IMR-90 (cell line): ENCODE measurements around the gene NNT. TPM values are rescaled to one million over a fixed set of nuclear protein-coding genes. Genes with fewer than 3 reads are reported as not detected.

ENCODE experiments used
- ATAC-seq: fragments of 200-7000 bp; cut with Tn5 transposase; 2 replicates; pipeline ENCODE4 v1.9.1; 2020; ENCODE audit warnings: low read depth, mild to moderate bottlenecking, moderate library complexity
- BruUV-seq: library from RNA; stranded (reverse); fragments of 400-500 nt; replicated peaks from 2 replicates; lab custom pipeline; 2021; lab: Mats Ljungman, UMichigan
- CTCF ChIA-PET: fragments of 300-600 bp; formaldehyde crosslinking; extraction: SDS; loops from one replicate; lab custom pipeline; 2021; ENCODE audit warnings: antibody characterized with exemption; lab: Yijun Ruan, JAX
- POLR2A ChIA-PET: fragments of 300-600 bp; sonication (Branson Sonifier 250); formaldehyde crosslinking; loops from one replicate; lab custom pipeline; 2022; ENCODE audit warnings: antibody characterized with exemption; ENCODE audit not compliant: unreplicated experiment; lab: Charles Lee
- DNase-seq: peaks from one replicate; pipeline ENCODE4 v3.0.0; 2013
- H2AFZ ChIP-seq: replicated peaks from 2 replicates; pipeline ENCODE3; 2013; ENCODE audit warnings: low read length, mild to moderate bottlenecking; ENCODE audit not compliant: poor library complexity
- H2AK5ac ChIP-seq: 2 replicates; pipeline ENCODE4 v1.6.1; 2013; ENCODE audit warnings: low read depth, low read length, inconsistent platforms
- H2AK9ac ChIP-seq: replicated peaks from 2 replicates; pipeline ENCODE3; 2013; ENCODE audit warnings: mild to moderate bottlenecking, low read depth, low read length, moderate library complexity; ENCODE audit not compliant: poor library complexity
- H2BK120ac ChIP-seq: 2 replicates; pipeline ENCODE4 v1.6.1; 2013; ENCODE audit warnings: low read depth, low read length, inconsistent platforms
- H2BK15ac ChIP-seq: 3 replicates; pipeline ENCODE4 v1.6.1; 2013; ENCODE audit warnings: low read depth, low read length, inconsistent platforms
- H2BK20ac ChIP-seq: 2 replicates; pipeline ENCODE4 v1.6.1; 2013; ENCODE audit warnings: low read depth, mild to moderate bottlenecking, inconsistent platforms, low read length, moderate library complexity
- H2BK5ac ChIP-seq: 2 replicates; pipeline ENCODE4 v1.6.1; 2013; ENCODE audit warnings: mild to moderate bottlenecking, low read depth, low read length, inconsistent platforms; ENCODE audit not compliant: poor library complexity, severe bottlenecking
- H3K14ac ChIP-seq: replicated peaks from 2 replicates; pipeline ENCODE4 v1.6.1; 2013; ENCODE audit warnings: low read depth, low read length, inconsistent platforms
- H3K18ac ChIP-seq: 2 replicates; pipeline ENCODE4 v1.6.1; 2013; ENCODE audit warnings: low read depth, low read length, control low read depth
- H3K23ac ChIP-seq: 2 replicates; pipeline ENCODE4 v1.6.1; 2013; ENCODE audit warnings: low read depth, low read length, inconsistent platforms
- H3K27ac ChIP-seq: 2 replicates; pipeline ENCODE4 v1.5.1; 2013; ENCODE audit warnings: mild to moderate bottlenecking, control low read depth, low read length; ENCODE audit not compliant: insufficient read depth
- H3K27me3 ChIP-seq: 2 replicates; pipeline ENCODE4 v1.6.1; 2013; ENCODE audit warnings: low read length; ENCODE audit not compliant: control insufficient read depth, insufficient read depth
- H3K36me3 ChIP-seq: 2 replicates; pipeline ENCODE4 v1.6.1; 2013; ENCODE audit warnings: low read length, mixed read lengths; ENCODE audit not compliant: control insufficient read depth, insufficient read depth
- H3K4ac ChIP-seq: 2 replicates; pipeline ENCODE4 v1.6.1; 2013; ENCODE audit warnings: low read depth, low read length, inconsistent platforms
- H3K4me1 ChIP-seq: 2 replicates; pipeline ENCODE4 v1.6.1; 2013; ENCODE audit warnings: low read length, mixed read lengths; ENCODE audit not compliant: control insufficient read depth, insufficient read depth
- H3K4me2 ChIP-seq: 2 replicates; pipeline ENCODE4 v1.6.1; 2013; ENCODE audit warnings: low read depth, mild to moderate bottlenecking, control low read depth, low read length, moderate library complexity
- H3K4me3 ChIP-seq: 2 replicates; pipeline ENCODE4 v1.5.1; 2013; ENCODE audit warnings: low read depth, mild to moderate bottlenecking, control low read depth, low read length, moderate library complexity; ENCODE audit not compliant: insufficient read depth
- H3K56ac ChIP-seq: 2 replicates; pipeline ENCODE4 v1.6.1; 2013; ENCODE audit warnings: low read length, inconsistent platforms; ENCODE audit not compliant: insufficient read depth; ENCODE audit errors: extremely low read depth
- H3K79me1 ChIP-seq, 2 experiments: 2 replicates each; pipeline ENCODE4 v1.6.1; 2013; ENCODE audit warnings: low read length in 2 of 2, inconsistent platforms in 1 of 2, low read depth in 1 of 2
- H3K9ac ChIP-seq: 2 replicates; pipeline ENCODE4 v1.6.1; 2013; ENCODE audit warnings: low read depth, low read length, control low read depth
- H3K9me1 ChIP-seq: 2 replicates; pipeline ENCODE4 v1.6.1; 2013; ENCODE audit warnings: low read length, inconsistent platforms; ENCODE audit not compliant: insufficient read depth
- H3K9me3 ChIP-seq: 2 replicates; pipeline ENCODE4 v1.6.1; 2013; ENCODE audit warnings: low read length; ENCODE audit not compliant: control insufficient read depth, insufficient read depth
- H4K20me1 ChIP-seq: 2 replicates; pipeline ENCODE4 v1.6.1; 2013; ENCODE audit warnings: low read length, inconsistent platforms; ENCODE audit not compliant: insufficient read depth
- H4K5ac ChIP-seq: 2 replicates; pipeline ENCODE4 v1.6.1; 2013; ENCODE audit warnings: mild to moderate bottlenecking, low read depth, low read length, control low read depth
- H4K8ac ChIP-seq, 2 experiments: 2 replicates each; pipeline ENCODE4 v1.6.1; 2013; ENCODE audit warnings: low read depth in 2 of 2, low read length in 2 of 2, control low read depth in 1 of 2, inconsistent platforms in 1 of 2
- H4K91ac ChIP-seq: 2 replicates; pipeline ENCODE4 v1.6.1; 2013; ENCODE audit warnings: low read depth, low read length, inconsistent platforms; ENCODE audit not compliant: insufficient read depth
- BHLHE40 ChIP-seq: fragments of 150-350 bp; IDR thresholded peaks from 2 replicates; pipeline ENCODE4 v1.6.1; 2016; ENCODE audit warnings: mild to moderate bottlenecking, low read depth, low read length
- CEBPB ChIP-seq: IDR thresholded peaks from 2 replicates; pipeline ENCODE4 v1.6.1; 2012; ENCODE audit warnings: low read depth, low read length, improper control_type of control experiment
- CHD1 ChIP-seq: IDR thresholded peaks from 2 replicates; pipeline ENCODE4 v1.6.1; 2012; ENCODE audit warnings: low read depth, low read length, improper control_type of control experiment
- FOS ChIP-seq: fragments of 150-350 bp; IDR thresholded peaks from 2 replicates; pipeline ENCODE4 v1.6.1; 2016; ENCODE audit warnings: low read depth, low read length
- RFX5 ChIP-seq: IDR thresholded peaks from 2 replicates; pipeline ENCODE4 v1.8.0; 2012; ENCODE audit warnings: low read depth, mild to moderate bottlenecking, low read length, moderate library complexity
- WGBS, 2 experiments: methylation state at CpG; one replicate each; pipeline versions ENCODE4 v1.1.5 to v1.1.7; 2013; ENCODE audit warnings: missing lambda C conversion rate in 2 of 2; ENCODE audit not compliant: insufficient read length in 1 of 2; ENCODE audit errors: extremely low coverage in 2 of 2; 5-methylcytosine and 5-hydroxymethylcytosine counted together
- dilution Hi-C: fragments of 300-500 bp; cut with HindIII; formaldehyde crosslinking; loops from one replicate; pipeline ENCODE4 v1.14.3; 2018; ENCODE audit warnings: low sequenced_read_pairs; ENCODE audit not compliant: unreplicated experiment
- in situ Hi-C: fragments of 300-500 bp; cut with MboI; formaldehyde crosslinking; loops from 3 replicates; pipeline ENCODE4 v1.14.3; 2019; ENCODE audit warnings: low sequenced_read_pairs, inconsistent platforms, mixed read lengths
- intact Hi-C: fragments of 100-400 bp; cut with micrococcal nuclease; formaldehyde crosslinking; loops from 2 replicates; pipeline ENCODE4 v1.10.0; 2022
- polyA plus RNA-seq, 3 experiments: library from polyadenylated mRNA; depleted of rRNA; stranded (reverse); fragments of >200 nt; gene quantifications; 2 replicates each; pipeline ENCODE4 v1.2.3, GENCODE V29; 2012; ENCODE audit warnings: low replicate concordance in 1 of 3
- total RNA-seq: library from RNA; depleted of rRNA; stranded (reverse); fragments of >200 nt; gene quantifications from 2 replicates; pipeline ENCODE4 v1.2.3, GENCODE V29; 2012
- TF ChIP-seq, protein P1 (sequence below): fragments of 150-350 bp; IDR thresholded peaks from 2 replicates; pipeline ENCODE4 v1.6.1; 2016; ENCODE audit warnings: low read depth, mild to moderate bottlenecking, low read length, moderate library complexity, borderline replicate concordance

Gene NNT
- total and polyA plus RNA-seq, 2 of the 4 experiments (the other 2 are of a cell fraction), result 23.1 to 57.2 TPM

DNA sequence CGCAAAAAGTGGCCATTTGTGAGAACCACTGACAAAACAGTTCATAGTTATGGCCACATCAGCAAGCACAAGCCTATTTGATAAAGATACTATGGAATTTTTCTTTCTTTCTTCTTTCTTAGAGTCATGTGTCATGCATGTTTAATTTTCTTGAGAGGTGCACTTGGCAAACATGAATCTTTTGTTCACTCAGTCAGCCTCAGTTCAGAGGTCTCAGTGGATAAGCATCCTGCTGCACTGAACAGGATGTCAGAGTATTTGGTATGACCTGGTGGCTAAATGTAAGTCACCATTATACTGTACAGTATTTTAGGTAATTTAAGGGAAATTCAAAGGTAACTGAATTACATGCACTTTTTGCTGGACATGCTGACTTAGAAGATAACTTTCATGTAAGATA lies 5.4 kb downstream of the NNT start:
- no peak overlapping the region for H4K5ac ChIP-seq
- POLR2A ChIA-PET, result no interaction called here
- ATAC-seq (no peak), DNase-seq (peak; percentile 5)
- no peak overlapping the region for H4K91ac ChIP-seq
- H3K23ac ChIP-seq, result no peak overlapping the region
- H3K9me1 ChIP-seq, result peaks cover 2% of the 10 kb centered on the region; the same call in 1 of the 2 replicates
- H2BK15ac ChIP-seq, result no peak overlapping the region
- no TSS peak for BruUV-seq
- H3K27ac ChIP-seq, result no peak overlapping the region
- no peak overlapping the region for H2BK5ac ChIP-seq
- TF ChIP-seq RFX5 (no peak), CEBPB (no peak), FOS (no peak), CHD1 (no peak), BHLHE40 (no peak)
- TF ChIP-seq, protein P1, sequence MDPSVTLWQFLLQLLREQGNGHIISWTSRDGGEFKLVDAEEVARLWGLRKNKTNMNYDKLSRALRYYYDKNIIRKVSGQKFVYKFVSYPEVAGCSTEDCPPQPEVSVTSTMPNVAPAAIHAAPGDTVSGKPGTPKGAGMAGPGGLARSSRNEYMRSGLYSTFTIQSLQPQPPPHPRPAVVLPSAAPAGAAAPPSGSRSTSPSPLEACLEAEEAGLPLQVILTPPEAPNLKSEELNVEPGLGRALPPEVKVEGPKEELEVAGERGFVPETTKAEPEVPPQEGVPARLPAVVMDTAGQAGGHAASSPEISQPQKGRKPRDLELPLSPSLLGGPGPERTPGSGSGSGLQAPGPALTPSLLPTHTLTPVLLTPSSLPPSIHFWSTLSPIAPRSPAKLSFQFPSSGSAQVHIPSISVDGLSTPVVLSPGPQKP, result no peak
- H3K79me1 ChIP-seq, result peaks cover 29 to 33% of the 10 kb centered on the region in 2 experiments
- CTCF ChIA-PET, result no interaction called here
- no peaks in the 10 kb centered on the region for H3K27me3 ChIP-seq
- no peak overlapping the region for H3K4me3 ChIP-seq
- WGBS, 2 experiments, result no CpG with 5 or more reads among the region's 1 CpG
- H2AK9ac ChIP-seq, result no peak overlapping the region
- no peak overlapping the region for H3K4ac ChIP-seq
- no peak overlapping the region for H3K4me2 ChIP-seq
- H3K56ac ChIP-seq, result no peak overlapping the region
- H2AK5ac ChIP-seq, result no peak overlapping the region; the same call in 1 of the 2 replicates
- H4K20me1 ChIP-seq, result no peaks in the 10 kb centered on the region
- H2BK120ac ChIP-seq, result no peak overlapping the region
- H3K9ac ChIP-seq, result no peak overlapping the region
- no peak overlapping the region for H4K8ac ChIP-seq
- H3K14ac ChIP-seq, result no peak overlapping the region
- intact Hi-C loops, result no loop called here
- dilution Hi-C loops, result no loop called here
- peaks cover 10% of the 10 kb centered on the region for H3K36me3 ChIP-seq
- H3K4me1 ChIP-seq, result no peaks in the 10 kb centered on the region
- H3K9me3 ChIP-seq, result no peaks in the 10 kb centered on the region
- in situ Hi-C loops, result no loop called here
- H3K18ac ChIP-seq, result no peak overlapping the region
- H2AFZ ChIP-seq, result no peak overlapping the region
- no peak overlapping the region for H2BK20ac ChIP-seq
